Measurements from ENCODE around the gene GABRA5.

The GABRA5 gene

DNA sequence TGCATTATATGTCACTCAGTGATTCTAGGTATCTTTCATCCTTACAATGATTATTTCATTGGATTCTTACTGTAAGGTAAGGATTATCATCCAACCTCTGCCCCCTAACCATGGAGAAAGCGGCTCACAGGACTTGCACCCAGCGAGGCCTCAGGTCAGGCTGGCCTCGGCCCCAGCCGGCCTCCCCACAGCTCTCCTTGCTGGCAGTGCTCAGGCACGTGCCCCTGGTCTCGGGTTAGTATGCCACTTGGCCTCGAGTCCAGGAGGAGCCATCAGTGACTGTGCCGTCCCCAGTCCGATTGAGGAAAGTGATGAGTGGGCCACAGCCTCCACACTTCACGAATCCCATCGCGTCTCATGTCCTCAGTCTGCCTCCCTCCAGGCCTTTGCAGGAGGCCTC lies 68.5 kb downstream of the GABRA5 start:
- H3K36me3 ChIP-seq (ENCODE audit: control insufficient read depth, insufficient read depth, low read length): no peaks in the 10 kb centered on the region
- H3K9ac ChIP-seq (ENCODE audit: low read depth, low read length): no peak overlapping the region
- no peak overlapping the region for H3K4me3 ChIP-seq (ENCODE audit: low read depth, low read length)
- H3K27me3 ChIP-seq (ENCODE audit: control insufficient read depth, insufficient read depth, low read length): no peaks in the 10 kb centered on the region
- H3K4me1 ChIP-seq (ENCODE audit: control insufficient read depth, insufficient read depth, low read length): no peaks in the 10 kb centered on the region
- H3K9me3 ChIP-seq (ENCODE audit: control insufficient read depth, insufficient read depth, low read length): no peaks in the 10 kb centered on the region

DNA sequence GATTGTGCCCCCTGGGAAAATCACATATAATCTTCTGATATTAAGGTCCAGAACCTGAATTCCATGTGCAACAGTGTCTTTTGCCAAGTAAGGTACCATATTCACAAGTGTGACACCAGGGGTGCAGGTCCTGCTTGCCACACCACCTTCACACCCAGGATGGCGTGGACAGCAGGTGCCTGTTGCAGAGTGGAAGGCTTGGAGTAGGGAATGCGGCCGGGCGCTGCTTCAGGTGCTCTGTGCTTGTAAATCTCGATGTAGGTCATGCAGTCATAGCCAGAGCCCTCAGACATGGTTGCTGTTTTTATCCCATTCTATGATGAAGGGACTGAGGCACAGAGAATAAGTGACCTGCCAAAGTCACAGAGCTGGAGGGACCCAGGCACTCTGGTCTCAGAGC lies 69.6 kb downstream of the GABRA5 start:
- no peaks in the 10 kb centered on the region for H3K27me3 ChIP-seq (ENCODE audit: control insufficient read depth, insufficient read depth, low read length)
- H3K36me3 ChIP-seq (ENCODE audit: control insufficient read depth, insufficient read depth, low read length): no peaks in the 10 kb centered on the region
- H3K9me3 ChIP-seq (ENCODE audit: control insufficient read depth, insufficient read depth, low read length): no peaks in the 10 kb centered on the region
- H3K4me1 ChIP-seq (ENCODE audit: control insufficient read depth, insufficient read depth, low read length): no peaks in the 10 kb centered on the region
- no peak overlapping the region for H3K4me3 ChIP-seq (ENCODE audit: low read depth, low read length)
- no peak overlapping the region for H3K9ac ChIP-seq (ENCODE audit: low read depth, low read length)

DNA sequence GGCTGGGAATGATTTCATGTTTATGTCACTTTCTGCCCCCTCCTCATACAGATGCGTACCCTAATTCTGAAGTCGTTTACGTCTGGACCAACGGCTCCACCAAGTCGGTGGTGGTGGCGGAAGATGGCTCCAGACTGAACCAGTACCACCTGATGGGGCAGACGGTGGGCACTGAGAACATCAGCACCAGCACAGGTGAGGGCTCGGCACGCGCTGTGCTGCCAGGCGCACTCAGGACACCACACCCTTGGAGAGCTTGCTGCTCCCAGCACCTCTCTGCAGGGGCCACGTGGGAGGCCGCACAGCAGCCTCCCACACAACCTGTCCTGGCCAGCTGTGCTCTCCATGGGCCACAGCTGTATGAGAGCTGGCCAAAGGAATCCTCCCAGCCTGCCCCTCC lies 70.3 kb downstream of the GABRA5 start:
- no peak overlapping the region for H3K9ac ChIP-seq (ENCODE audit: low read depth, low read length)
- no peaks in the 10 kb centered on the region for H3K27me3 ChIP-seq (ENCODE audit: control insufficient read depth, insufficient read depth, low read length)
- no peaks in the 10 kb centered on the region for H3K36me3 ChIP-seq (ENCODE audit: control insufficient read depth, insufficient read depth, low read length)
- no peaks in the 10 kb centered on the region for H3K9me3 ChIP-seq (ENCODE audit: control insufficient read depth, insufficient read depth, low read length)
- H3K4me1 ChIP-seq (ENCODE audit: control insufficient read depth, insufficient read depth, low read length): no peaks in the 10 kb centered on the region
- no peak overlapping the region for H3K4me3 ChIP-seq (ENCODE audit: low read depth, low read length)

DNA sequence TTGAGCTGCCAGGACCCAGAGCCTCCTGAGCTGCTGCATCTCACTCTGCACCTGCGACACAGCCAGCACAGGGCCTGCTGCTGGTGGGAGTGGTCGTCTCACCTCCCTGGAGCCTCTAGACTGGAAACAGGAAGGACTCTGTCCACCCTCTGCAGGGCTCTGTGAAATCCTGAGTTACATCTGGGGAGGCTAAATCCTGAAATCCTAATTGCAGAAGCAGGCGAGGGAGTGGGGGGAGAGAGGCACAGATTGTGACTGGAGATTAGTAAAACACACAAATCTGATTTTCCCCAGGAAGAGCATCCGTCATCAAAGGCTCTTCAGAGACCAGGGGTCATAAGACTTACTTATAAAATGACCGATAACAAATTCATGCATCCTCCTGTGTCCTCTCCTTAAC lies 72.5 kb downstream of the GABRA5 start:
- H3K4me3 ChIP-seq (ENCODE audit: low read depth, low read length): no peak overlapping the region
- no peaks in the 10 kb centered on the region for H3K36me3 ChIP-seq (ENCODE audit: control insufficient read depth, insufficient read depth, low read length)
- no peaks in the 10 kb centered on the region for H3K9me3 ChIP-seq (ENCODE audit: control insufficient read depth, insufficient read depth, low read length)
- no peaks in the 10 kb centered on the region for H3K27me3 ChIP-seq (ENCODE audit: control insufficient read depth, insufficient read depth, low read length)
- H3K4me1 ChIP-seq (ENCODE audit: control insufficient read depth, insufficient read depth, low read length): no peaks in the 10 kb centered on the region
- no peak overlapping the region for H3K9ac ChIP-seq (ENCODE audit: low read depth, low read length)

DNA sequence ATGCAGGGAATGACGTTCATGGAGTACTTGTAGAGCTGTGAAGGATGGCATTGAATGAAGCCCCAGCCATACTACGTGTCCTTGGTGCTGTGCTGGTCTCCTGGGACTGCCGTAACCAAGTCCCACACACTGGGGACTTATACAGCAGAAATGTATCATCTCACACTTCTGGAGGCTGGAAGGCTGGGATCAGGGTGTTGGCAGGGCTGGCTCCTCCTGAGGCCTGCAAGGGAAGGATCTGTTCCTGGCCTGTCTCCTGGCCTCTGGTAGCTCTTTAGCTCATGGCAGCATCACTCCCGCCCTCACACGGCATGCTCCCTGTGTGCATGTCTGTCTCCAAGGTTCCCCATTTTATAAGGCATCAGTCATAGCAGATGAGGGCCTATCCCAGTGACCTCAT lies 74.6 kb downstream of the GABRA5 start:
- Histone ChIP-seq H3K27me3 (ENCODE audit: control insufficient read depth, insufficient read depth, low read length) (no peaks in the 10 kb centered on the region), H3K4me3 (ENCODE audit: low read depth, low read length) (no peak overlapping the region), H3K9me3 (ENCODE audit: control insufficient read depth, insufficient read depth, low read length) (no peaks in the 10 kb centered on the region), H3K36me3 (ENCODE audit: control insufficient read depth, insufficient read depth, low read length) (no peaks in the 10 kb centered on the region), H3K9ac (ENCODE audit: low read depth, low read length) (no peak overlapping the region), H3K4me1 (ENCODE audit: control insufficient read depth, insufficient read depth, low read length) (no peaks in the 10 kb centered on the region)

DNA sequence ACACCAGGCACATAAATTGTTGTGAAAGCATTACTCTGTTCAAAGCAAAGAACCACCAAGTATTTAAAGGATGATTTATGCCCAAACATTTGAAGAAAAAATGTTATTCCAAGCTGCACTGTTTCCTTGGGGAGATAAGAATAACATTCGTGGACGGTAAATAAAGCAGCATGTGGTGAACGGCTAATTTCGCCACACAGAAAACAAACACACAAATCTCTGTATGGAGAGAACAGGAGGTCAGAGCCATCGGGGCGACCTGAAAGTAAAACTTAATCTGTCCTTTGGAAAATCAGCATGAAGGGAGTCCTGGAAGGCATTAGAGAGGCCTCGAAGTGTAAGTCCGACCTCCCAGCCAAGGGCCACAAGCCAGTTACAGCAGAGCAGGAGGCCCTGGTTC lies 77.0 kb downstream of the GABRA5 start:
- Histone ChIP-seq H3K36me3 (ENCODE audit: control insufficient read depth, insufficient read depth, low read length) (no peaks in the 10 kb centered on the region), H3K9ac (ENCODE audit: low read depth, low read length) (no peak overlapping the region), H3K9me3 (ENCODE audit: control insufficient read depth, insufficient read depth, low read length) (no peaks in the 10 kb centered on the region), H3K27me3 (ENCODE audit: control insufficient read depth, insufficient read depth, low read length) (no peaks in the 10 kb centered on the region), H3K4me3 (ENCODE audit: low read depth, low read length) (no peak overlapping the region), H3K4me1 (ENCODE audit: control insufficient read depth, insufficient read depth, low read length) (no peaks in the 10 kb centered on the region)

DNA sequence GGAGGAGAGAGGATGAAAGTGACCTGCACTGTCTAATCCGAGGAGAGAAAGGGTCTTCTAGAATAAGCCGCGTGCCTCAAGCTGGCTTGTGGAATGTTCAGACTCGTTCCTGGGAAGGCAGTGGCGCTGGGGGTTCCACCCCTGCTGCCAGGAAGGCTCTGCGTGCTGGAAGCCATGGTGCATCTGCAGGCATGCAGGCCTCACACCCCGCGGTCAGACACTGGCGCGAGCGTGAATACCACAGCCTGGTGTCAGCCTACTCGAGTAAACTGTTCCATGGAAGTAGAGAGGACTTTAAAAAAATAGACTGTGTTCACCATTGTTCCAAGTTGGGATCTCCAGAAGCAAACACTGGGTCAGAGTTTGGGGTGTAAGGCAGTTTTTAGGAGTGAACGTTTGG lies 78.2 kb downstream of the GABRA5 start:
- no peaks in the 10 kb centered on the region for H3K36me3 ChIP-seq (ENCODE audit: control insufficient read depth, insufficient read depth, low read length)
- no peak overlapping the region for H3K4me3 ChIP-seq (ENCODE audit: low read depth, low read length)
- no peaks in the 10 kb centered on the region for H3K4me1 ChIP-seq (ENCODE audit: control insufficient read depth, insufficient read depth, low read length)
- no peaks in the 10 kb centered on the region for H3K27me3 ChIP-seq (ENCODE audit: control insufficient read depth, insufficient read depth, low read length)
- H3K9ac ChIP-seq (ENCODE audit: low read depth, low read length): no peak overlapping the region
- no peaks in the 10 kb centered on the region for H3K9me3 ChIP-seq (ENCODE audit: control insufficient read depth, insufficient read depth, low read length)

DNA sequence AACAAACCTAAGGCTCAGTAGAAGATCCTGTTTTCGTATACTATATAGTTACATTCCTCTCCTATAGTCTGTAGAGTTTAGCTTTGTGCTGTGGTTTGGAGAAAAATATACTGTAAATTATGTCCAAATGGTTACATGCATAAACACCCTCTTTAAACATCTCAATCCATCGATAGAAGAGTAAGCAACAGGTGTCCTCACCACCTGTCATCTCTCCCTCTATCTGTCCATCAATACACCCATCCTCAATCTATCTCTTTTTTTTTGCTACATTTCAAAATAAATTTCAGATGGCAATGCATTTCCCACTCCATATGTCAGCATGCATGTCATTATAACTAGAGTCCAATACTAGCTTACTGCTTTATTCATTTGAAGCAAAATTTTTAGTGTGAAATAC lies 83.1 kb downstream of the GABRA5 start:
- no peaks in the 10 kb centered on the region for H3K9me3 ChIP-seq (ENCODE audit: control insufficient read depth, insufficient read depth, low read length)
- no peaks in the 10 kb centered on the region for H3K4me1 ChIP-seq (ENCODE audit: control insufficient read depth, insufficient read depth, low read length)
- H3K4me3 ChIP-seq (ENCODE audit: low read depth, low read length): no peak overlapping the region
- no peaks in the 10 kb centered on the region for H3K27me3 ChIP-seq (ENCODE audit: control insufficient read depth, insufficient read depth, low read length)
- H3K36me3 ChIP-seq (ENCODE audit: control insufficient read depth, insufficient read depth, low read length): no peaks in the 10 kb centered on the region
- no peak overlapping the region for H3K9ac ChIP-seq (ENCODE audit: low read depth, low read length)

DNA sequence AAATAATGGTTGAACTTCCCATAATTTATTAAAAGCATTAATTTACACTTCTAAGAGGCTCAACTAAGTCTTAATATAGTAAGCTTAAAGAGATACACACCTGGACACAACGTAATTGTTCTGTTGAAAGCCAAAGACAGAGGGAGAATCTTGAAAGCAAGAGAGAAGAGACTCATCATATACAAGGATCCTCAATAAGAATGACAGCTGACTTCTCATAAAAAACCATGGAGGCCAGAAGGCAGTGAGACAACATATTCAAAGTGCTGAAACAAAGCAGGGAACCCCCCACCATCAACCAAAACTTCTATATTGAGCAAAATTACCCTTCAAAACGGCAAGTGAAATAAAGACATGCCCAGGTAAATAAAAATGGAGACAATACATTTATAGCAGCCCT lies 87.5 kb downstream of the GABRA5 start:
- no peaks in the 10 kb centered on the region for H3K36me3 ChIP-seq (ENCODE audit: control insufficient read depth, insufficient read depth, low read length)
- no peaks in the 10 kb centered on the region for H3K4me1 ChIP-seq (ENCODE audit: control insufficient read depth, insufficient read depth, low read length)
- no peak overlapping the region for H3K4me3 ChIP-seq (ENCODE audit: low read depth, low read length)
- no peak overlapping the region for H3K9ac ChIP-seq (ENCODE audit: low read depth, low read length)
- no peaks in the 10 kb centered on the region for H3K9me3 ChIP-seq (ENCODE audit: control insufficient read depth, insufficient read depth, low read length)
- no peaks in the 10 kb centered on the region for H3K27me3 ChIP-seq (ENCODE audit: control insufficient read depth, insufficient read depth, low read length)

DNA sequence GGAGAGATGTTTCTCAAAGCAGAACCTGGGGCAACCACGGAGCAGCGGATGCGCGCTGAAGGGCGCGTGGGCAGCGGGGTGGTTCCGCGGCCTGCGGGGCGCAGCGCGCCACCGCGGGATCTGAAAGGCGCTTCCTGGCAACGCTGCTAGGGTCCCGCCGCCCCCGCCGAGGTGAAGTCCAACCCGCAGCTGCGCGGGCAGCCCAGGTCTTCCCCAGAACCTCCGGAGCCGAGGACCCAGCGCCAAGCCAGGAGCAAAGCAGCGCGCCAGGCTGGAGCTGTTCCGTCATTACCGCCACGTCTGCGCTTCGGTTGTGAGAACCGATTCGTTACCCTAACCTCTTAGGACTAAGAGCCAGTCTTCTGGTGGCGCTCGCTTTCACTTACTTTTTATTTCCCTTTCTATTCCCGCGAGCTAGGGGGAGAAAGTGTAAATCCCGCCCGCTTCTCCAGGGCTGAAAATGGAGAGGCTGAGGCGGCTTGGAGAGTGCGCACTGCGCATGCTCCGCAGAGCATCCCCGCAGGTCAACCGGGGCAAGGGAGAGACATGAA lies 100.9 kb downstream of the GABRA5 start:
- Histone ChIP-seq H3K4me1 (ENCODE audit: control insufficient read depth, insufficient read depth, low read length) (no peaks in the 10 kb centered on the region), H3K9ac (ENCODE audit: low read depth, low read length) (peak overlapping the region; percentile 71), H3K36me3 (ENCODE audit: control insufficient read depth, insufficient read depth, low read length) (no peaks in the 10 kb centered on the region), H3K27me3 (ENCODE audit: control insufficient read depth, insufficient read depth, low read length) (peaks cover 69% of the 10 kb centered on the region), H3K9me3 (ENCODE audit: control insufficient read depth, insufficient read depth, low read length) (no peaks in the 10 kb centered on the region), H3K4me3 (ENCODE audit: low read depth, low read length) (peak overlapping the region; percentile 69)

DNA sequence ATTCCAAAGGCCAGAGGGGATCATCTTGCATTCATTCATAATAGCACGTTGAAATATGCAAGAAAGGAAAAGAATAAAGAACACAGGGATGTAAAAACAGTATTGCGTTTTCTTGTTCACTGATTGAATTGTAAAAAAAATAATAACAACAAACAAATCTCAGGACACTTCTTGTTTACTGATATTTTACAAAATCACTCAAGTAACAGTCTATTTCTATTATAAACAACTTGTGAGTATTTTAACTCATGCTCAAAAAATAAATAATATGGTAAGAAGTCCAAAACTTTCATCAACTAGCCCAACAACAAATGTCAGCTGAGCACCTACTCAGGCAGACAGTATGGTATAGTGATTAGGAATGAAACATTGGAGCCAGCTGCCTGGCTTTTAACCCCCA lies 101.9 kb downstream of the GABRA5 start:
- Histone ChIP-seq H3K4me1 (ENCODE audit: control insufficient read depth, insufficient read depth, low read length) (no peaks in the 10 kb centered on the region), H3K36me3 (ENCODE audit: control insufficient read depth, insufficient read depth, low read length) (no peaks in the 10 kb centered on the region), H3K27me3 (ENCODE audit: control insufficient read depth, insufficient read depth, low read length) (peaks cover 79% of the 10 kb centered on the region)

DNA sequence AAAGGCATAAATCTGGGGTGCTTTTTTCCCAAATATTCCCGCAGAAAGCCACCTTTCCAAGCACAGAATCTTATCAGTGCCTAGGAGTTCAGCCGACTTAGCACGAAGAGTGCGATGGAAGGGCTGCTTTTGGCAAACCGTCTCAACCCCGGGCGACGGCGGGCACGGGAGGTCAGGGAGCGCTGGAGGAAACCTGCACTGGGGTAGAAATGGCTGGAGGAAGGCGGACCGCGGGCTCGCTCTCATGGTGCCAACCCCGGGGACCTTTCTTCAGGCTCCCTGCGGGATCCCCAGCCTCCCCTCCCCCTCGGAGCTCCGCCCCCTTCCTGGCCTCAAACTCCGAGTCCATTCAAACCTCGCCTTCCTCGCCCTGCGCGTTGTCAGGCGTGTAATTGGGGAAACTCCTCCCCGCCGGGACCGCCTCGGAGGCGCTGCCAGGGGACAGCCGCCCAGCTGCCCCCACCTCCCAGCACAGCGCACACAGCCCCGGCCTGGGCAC lies 103.9 kb downstream of the GABRA5 start, which contains the start of gene GABRG3:
Gene GABRG3, plus strand, starts transcription at position 470 of the 499 bp plus-strand sequence.
- Histone ChIP-seq H3K27me3 (ENCODE audit: control insufficient read depth, insufficient read depth, low read length) (peaks cover 68% of the 10 kb centered on the region), H3K9me3 (ENCODE audit: control insufficient read depth, insufficient read depth, low read length) (no peaks in the 10 kb centered on the region), H3K36me3 (ENCODE audit: control insufficient read depth, insufficient read depth, low read length) (no peaks in the 10 kb centered on the region), H3K9ac (ENCODE audit: low read depth, low read length) (no peak within 1 kb of the TSS), H3K4me3 (ENCODE audit: low read depth, low read length) (peak within 1 kb of the TSS; percentile 58), H3K4me1 (ENCODE audit: control insufficient read depth, insufficient read depth, low read length) (no peaks in the 10 kb centered on the region)

More for the DNA sequence above, 101.9 kb downstream of the GABRA5 start:
- H3K9ac ChIP-seq (ENCODE audit: low read depth, low read length): no peak overlapping the region
- H3K4me3 ChIP-seq (ENCODE audit: low read depth, low read length): no peak overlapping the region
- H3K9me3 ChIP-seq (ENCODE audit: control insufficient read depth, insufficient read depth, low read length): no peaks in the 10 kb centered on the region
